GM12892 (cell line): ENCODE data around the gene MEIOSIN.

Experiments
- POLR2A ChIP-seq: IDR thresholded peaks from 2 replicates; pipeline ENCODE4 v1.6.1; 2011; ENCODE audit warnings: low read depth, low read length, control low read depth
- POLR2AphosphoS5 ChIP-seq: IDR thresholded peaks from 2 replicates; pipeline ENCODE4 v1.6.1; 2011; ENCODE audit warnings: low read depth, low read length, control low read depth
- TAF1 ChIP-seq: IDR thresholded peaks from 2 replicates; pipeline ENCODE4 v1.6.1; 2011; ENCODE audit warnings: low read depth, mild to moderate bottlenecking, control low read depth, low read length, borderline replicate concordance

DNA sequence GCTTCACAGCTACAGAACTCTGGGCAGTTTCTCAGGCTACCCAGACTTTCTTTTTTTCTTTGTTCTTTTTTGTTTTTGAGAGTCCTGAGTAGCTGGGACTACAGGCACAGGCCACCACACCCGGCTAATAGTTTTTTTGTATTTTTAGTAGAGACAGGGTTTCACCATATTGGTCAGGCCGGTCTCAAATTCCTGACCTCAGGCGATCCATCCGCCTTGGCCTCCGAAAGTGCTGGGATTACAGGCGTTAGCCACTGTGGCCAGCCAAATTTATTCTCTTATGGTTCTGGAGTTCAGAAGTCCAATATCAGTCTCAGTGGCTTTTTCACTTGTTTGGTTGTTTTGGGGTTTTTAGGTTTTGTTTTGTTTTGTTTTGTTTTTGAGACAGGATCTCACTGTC, 12.4 kb downstream of the MEIOSIN start:
- no peak for TF ChIP-seq POLR2AphosphoS5
- TF ChIP-seq POLR2A: no peak
- no peak for TF ChIP-seq TAF1
